HG02642 (cell line): ENCODE data around the gene STON2.
"Not testable (repeated sequence)": the region's sequence is repeated elsewhere in the genome, so short reads cannot be mapped to it uniquely, and the experiment has no call there.

Experiments
- ATAC-seq: cut with Tn5 transposase; IDR thresholded peaks from one replicate; pipeline ENCODE4 v1.9.1; 2021; ENCODE audit warnings: mild to moderate bottlenecking; ENCODE audit not compliant: unreplicated experiment, poor library complexity

The STON2 gene

GRCh38 chr14:81273961-81274575, 126.1 kb downstream of the STON2 start:
- ATAC-seq = no peak

- ATAC-seq = no peak
These were observed 126.6 kb downstream of the STON2 start for GRCh38 chr14:81273521-81273920.

- no peak for ATAC-seq
These were observed 127.8 kb downstream of the STON2 start for GRCh38 chr14:81272317-81272716.

GRCh38 chr14:81269979-81270375, 130.1 kb downstream of the STON2 start:
- no peak for ATAC-seq

- peak; percentile 74 for ATAC-seq
These were observed 130.8 kb downstream of the STON2 start for GRCh38 chr14:81269100-81269978.

GRCh38 chr14:81268016-81268416, 132.1 kb downstream of the STON2 start:
- no peak for ATAC-seq

- no peak for ATAC-seq
These were observed 134.4 kb downstream of the STON2 start for GRCh38 chr14:81265636-81266169.

- ATAC-seq = no peak
These were observed 135.5 kb downstream of the STON2 start for GRCh38 chr14:81264671-81265070.

- ATAC-seq = no peak
These were observed 136.2 kb downstream of the STON2 start for GRCh38 chr14:81263777-81264410.

GRCh38 chr14:81261176-81261575, 138.9 kb downstream of the STON2 start:
- ATAC-seq = no peak

GRCh38 chr14:81260732-81261131, 139.4 kb downstream of the STON2 start:
- ATAC-seq = no peak

- peak; percentile 75 for ATAC-seq
These were observed 143.7 kb downstream of the STON2 start for GRCh38 chr14:81256289-81256960.

- ATAC-seq = no peak
These were observed 147.8 kb downstream of the STON2 start for GRCh38 chr14:81252278-81252677.

GRCh38 chr14:81247271-81247766, 152.8 kb downstream of the STON2 start:
- ATAC-seq = no peak

GRCh38 chr14:81246461-81247270, 153.5 kb downstream of the STON2 start:
- ATAC-seq = no peak

GRCh38 chr14:81245771-81246170, 154.4 kb downstream of the STON2 start:
- ATAC-seq = no peak

- ATAC-seq = not testable (repeated sequence)
These were observed 155.7 kb downstream of the STON2 start for GRCh38 chr14:81244431-81244830.

GRCh38 chr14:81243499-81243898, 156.6 kb downstream of the STON2 start:
- ATAC-seq = no peak

GRCh38 chr14:81236849-81237248, 163.3 kb downstream of the STON2 start:
- not testable (repeated sequence) for ATAC-seq
